ENCODE measurements around the gene HEXD. TPM values are rescaled to one million over a fixed set of nuclear protein-coding genes. Genes with fewer than 3 reads are reported as not detected.

The HEXD gene
- total and polyA plus RNA-seq, 10 of the 15 experiments (the other 5 are each of a cell fraction or from before 2014, with no cell fraction given), result 1.6 to 24.2 (median 7.0) TPM

DNA sequence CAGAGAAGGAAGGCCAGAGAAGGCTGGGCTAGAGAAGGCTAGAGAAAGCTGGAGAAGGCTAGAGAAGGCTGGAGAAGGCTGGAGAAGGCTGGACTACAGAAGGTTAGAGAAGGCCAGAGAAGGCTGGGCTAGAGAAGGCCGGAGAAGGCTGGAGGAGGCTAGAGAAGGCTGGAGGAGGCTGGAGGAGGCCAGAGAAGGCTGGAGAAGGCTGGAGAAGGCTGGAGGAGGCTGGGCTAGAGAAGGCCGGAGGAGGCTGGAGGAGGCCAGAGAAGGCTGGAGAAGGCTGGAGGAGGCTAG lies 6.7 kb downstream of the HEXD start:
- SMC1A ChIA-PET (ENCODE audit: uncharacterized antibody, unreplicated experiment), result no interaction called here
- Histone ChIP-seq H3K4me3 (no peak overlapping the region), H4K20me1 (ENCODE audit: control insufficient read depth, insufficient read depth) (no peaks in the 10 kb centered on the region), H3K36me3 (ENCODE audit: control insufficient read depth in 2 of 2, insufficient read depth in 2 of 2, low read length in 1 of 2) (no peaks in the 10 kb centered on the region), H3K4me1 (ENCODE audit: control insufficient read depth, insufficient read depth, low read length) (no peaks in the 10 kb centered on the region), H3K79me2 (ENCODE audit: control insufficient read depth, insufficient read depth, low read length) (no peaks in the 10 kb centered on the region), H3K27me3 (replicated peaks in 1 of 2; ENCODE audit: control insufficient read depth in 2 of 2, insufficient read depth in 2 of 2, low read length in 1 of 2) (no peaks in the 10 kb centered on the region), H3K9me3 (replicated peaks; ENCODE audit: control insufficient read depth, insufficient read depth, low read length) (no peaks in the 10 kb centered on the region; the same call in 2 of the 3 replicates), H2AFZ (ENCODE audit: control insufficient read depth, low read depth, low read length) (no peak overlapping the region), H3K9ac (ENCODE audit: control insufficient read depth, insufficient read depth, low read length) (no peak overlapping the region), H3K4me2 (ENCODE audit: control insufficient read depth, insufficient read depth) (no peak overlapping the region), H3K27ac (ENCODE audit: control insufficient read depth, insufficient read depth) (no peak overlapping the region)
- no peak for ATAC-seq
- in situ Hi-C loops (cut with MboI), result no loop called here
- intact Hi-C loops (cut with micrococcal nuclease; ENCODE audit: unreplicated experiment), result no loop called here
- no peak for DNase-seq (ENCODE audit: low read depth, low spot score)
- RAD21 ChIA-PET (ENCODE audit: unreplicated experiment), result no interaction called here
- 100% methylated on average over 1 of the region's 2 CpGs for WGBS (ENCODE audit: insufficient coverage, insufficient replicate concordance, low lambda C conversion rate, missing lambda C conversion rate)
- CTCF ChIA-PET, result interaction anchor here (0.6 to 2.8 kb wide), 12 partner anchors 9 to 123 kb away, joined by 3 to 16 read pairs (median 4); partner anchors contain the start of gene SECTM1
- BruUV-seq (replicated peaks), result no TSS peak
- TF ChIP-seq, protein P1, sequence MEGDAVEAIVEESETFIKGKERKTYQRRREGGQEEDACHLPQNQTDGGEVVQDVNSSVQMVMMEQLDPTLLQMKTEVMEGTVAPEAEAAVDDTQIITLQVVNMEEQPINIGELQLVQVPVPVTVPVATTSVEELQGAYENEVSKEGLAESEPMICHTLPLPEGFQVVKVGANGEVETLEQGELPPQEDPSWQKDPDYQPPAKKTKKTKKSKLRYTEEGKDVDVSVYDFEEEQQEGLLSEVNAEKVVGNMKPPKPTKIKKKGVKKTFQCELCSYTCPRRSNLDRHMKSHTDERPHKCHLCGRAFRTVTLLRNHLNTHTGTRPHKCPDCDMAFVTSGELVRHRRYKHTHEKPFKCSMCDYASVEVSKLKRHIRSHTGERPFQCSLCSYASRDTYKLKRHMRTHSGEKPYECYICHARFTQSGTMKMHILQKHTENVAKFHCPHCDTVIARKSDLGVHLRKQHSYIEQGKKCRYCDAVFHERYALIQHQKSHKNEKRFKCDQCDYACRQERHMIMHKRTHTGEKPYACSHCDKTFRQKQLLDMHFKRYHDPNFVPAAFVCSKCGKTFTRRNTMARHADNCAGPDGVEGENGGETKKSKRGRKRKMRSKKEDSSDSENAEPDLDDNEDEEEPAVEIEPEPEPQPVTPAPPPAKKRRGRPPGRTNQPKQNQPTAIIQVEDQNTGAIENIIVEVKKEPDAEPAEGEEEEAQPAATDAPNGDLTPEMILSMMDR (IDR thresholded peaks at IDR 0.05 in 2 of 3, conservative IDR thresholded peaks at IDR 0.05 in 1 of 3; ENCODE audit: control insufficient read depth in 2 of 3, extremely low read depth in 1 of 3, insufficient read depth in 1 of 3, low read depth in 3 of 3, low read length in 3 of 3), result peak in 1 of 3 experiments; percentile 1; a peak in 1 of 6 replicates
- TF ChIP-seq, protein P2, sequence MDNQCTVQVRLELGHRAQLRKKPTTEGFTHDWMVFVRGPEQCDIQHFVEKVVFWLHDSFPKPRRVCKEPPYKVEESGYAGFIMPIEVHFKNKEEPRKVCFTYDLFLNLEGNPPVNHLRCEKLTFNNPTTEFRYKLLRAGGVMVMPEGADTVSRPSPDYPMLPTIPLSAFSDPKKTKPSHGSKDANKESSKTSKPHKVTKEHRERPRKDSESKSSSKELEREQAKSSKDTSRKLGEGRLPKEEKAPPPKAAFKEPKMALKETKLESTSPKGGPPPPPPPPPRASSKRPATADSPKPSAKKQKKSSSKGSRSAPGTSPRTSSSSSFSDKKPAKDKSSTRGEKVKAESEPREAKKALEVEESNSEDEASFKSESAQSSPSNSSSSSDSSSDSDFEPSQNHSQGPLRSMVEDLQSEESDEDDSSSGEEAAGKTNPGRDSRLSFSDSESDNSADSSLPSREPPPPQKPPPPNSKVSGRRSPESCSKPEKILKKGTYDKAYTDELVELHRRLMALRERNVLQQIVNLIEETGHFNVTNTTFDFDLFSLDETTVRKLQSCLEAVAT (IDR thresholded peaks at IDR 0.05), result no peak
- FAIRE-seq, result no peak
- POLR2A ChIA-PET, result no interaction called here

DNA sequence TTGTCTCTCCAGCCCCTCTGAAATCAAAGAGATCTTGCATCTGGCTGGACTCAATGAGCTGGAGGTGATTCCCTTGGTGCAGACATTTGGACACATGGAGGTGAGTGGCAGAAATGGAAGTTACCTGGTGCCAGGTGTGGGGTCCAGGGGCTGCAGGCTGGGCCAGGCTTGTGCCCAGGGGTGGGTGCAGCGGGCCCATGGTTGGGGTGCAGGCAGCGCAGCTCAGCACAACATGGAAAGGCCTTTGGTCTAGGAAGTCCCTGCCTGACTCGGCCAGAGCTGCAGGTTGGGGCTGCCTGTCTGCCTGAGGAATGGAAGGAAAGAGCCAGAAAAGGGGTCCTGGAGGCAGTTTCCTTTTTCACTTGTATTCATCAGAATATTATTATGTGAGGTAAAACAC lies 10.4 kb downstream of the HEXD start:
- DNase-seq (ENCODE audit: low read depth, low spot score) (no peak), FAIRE-seq (no peak), ATAC-seq (no peak)
- no peaks in the 10 kb centered on the region for H3K79me2 ChIP-seq (ENCODE audit: control insufficient read depth, insufficient read depth, low read length)
- WGBS (ENCODE audit: insufficient coverage, insufficient replicate concordance, low lambda C conversion rate, missing lambda C conversion rate), result 98% methylated on average over 3 of the region's 3 CpGs
- no peak overlapping the region for H3K9ac ChIP-seq (ENCODE audit: control insufficient read depth, insufficient read depth, low read length)
- intact Hi-C loops (cut with micrococcal nuclease; ENCODE audit: unreplicated experiment) (no loop called here), in situ Hi-C loops (cut with MboI) (no loop called here)
- no peaks in the 10 kb centered on the region for H4K20me1 ChIP-seq (ENCODE audit: control insufficient read depth, insufficient read depth)
- ChIA-PET POLR2A (interaction anchor here (1.3 kb wide), 1 partner anchor 9 kb away, joined by 3 read pairs; no protein-coding TSS in a partner anchor), CTCF (no interaction called here), SMC1A (ENCODE audit: uncharacterized antibody, unreplicated experiment) (interaction anchor here (1.1 kb wide), 1 partner anchor 9 kb away, joined by 3 read pairs; no protein-coding TSS in a partner anchor), RAD21 (ENCODE audit: unreplicated experiment) (no interaction called here)
- no peak overlapping the region for H3K4me2 ChIP-seq (ENCODE audit: control insufficient read depth, insufficient read depth)
- H3K27ac ChIP-seq (ENCODE audit: control insufficient read depth, insufficient read depth), result no peak overlapping the region
- H2AFZ ChIP-seq (ENCODE audit: control insufficient read depth, low read depth, low read length), result no peak overlapping the region
- H3K4me3 ChIP-seq, result no peak overlapping the region
- BruUV-seq (replicated peaks), result no TSS peak
- TF ChIP-seq YBX1 (IDR thresholded peaks at IDR 0.05), result no peak
- H3K4me1 ChIP-seq (ENCODE audit: control insufficient read depth, insufficient read depth, low read length), result no peaks in the 10 kb centered on the region
- H3K36me3 ChIP-seq (ENCODE audit: control insufficient read depth in 2 of 2, insufficient read depth in 2 of 2, low read length in 1 of 2), result no peaks in the 10 kb centered on the region
- no peaks in the 10 kb centered on the region for H3K27me3 ChIP-seq (replicated peaks in 1 of 2; ENCODE audit: control insufficient read depth in 2 of 2, insufficient read depth in 2 of 2, low read length in 1 of 2)
- no peaks in the 10 kb centered on the region for H3K9me3 ChIP-seq (replicated peaks; ENCODE audit: control insufficient read depth, insufficient read depth, low read length)

Data from GM12878 (cell line).